Measurements from ENCODE around the gene VSX1.

DNA sequence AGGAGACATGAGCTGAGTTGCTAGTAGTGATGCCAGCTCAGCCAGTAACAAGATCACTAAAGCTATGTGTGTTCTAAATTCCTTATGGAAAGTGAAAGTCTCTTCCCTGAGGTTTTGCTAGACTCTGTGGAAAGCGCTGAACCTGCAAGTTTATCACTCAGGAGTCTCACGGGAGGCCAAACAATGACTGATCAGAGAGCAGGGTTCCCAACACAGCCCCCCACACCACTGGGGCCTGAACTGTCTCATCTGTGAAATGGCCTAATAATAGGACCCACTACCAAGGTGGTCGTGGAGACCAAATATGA is 43.9 kb downstream of the VSX1 start:
- no peak for TF ChIP-seq POLR2A (IDR thresholded peaks at IDR 0.05)
- TF ChIP-seq, protein P1, sequence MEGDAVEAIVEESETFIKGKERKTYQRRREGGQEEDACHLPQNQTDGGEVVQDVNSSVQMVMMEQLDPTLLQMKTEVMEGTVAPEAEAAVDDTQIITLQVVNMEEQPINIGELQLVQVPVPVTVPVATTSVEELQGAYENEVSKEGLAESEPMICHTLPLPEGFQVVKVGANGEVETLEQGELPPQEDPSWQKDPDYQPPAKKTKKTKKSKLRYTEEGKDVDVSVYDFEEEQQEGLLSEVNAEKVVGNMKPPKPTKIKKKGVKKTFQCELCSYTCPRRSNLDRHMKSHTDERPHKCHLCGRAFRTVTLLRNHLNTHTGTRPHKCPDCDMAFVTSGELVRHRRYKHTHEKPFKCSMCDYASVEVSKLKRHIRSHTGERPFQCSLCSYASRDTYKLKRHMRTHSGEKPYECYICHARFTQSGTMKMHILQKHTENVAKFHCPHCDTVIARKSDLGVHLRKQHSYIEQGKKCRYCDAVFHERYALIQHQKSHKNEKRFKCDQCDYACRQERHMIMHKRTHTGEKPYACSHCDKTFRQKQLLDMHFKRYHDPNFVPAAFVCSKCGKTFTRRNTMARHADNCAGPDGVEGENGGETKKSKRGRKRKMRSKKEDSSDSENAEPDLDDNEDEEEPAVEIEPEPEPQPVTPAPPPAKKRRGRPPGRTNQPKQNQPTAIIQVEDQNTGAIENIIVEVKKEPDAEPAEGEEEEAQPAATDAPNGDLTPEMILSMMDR (IDR thresholded peaks at IDR 0.05) = no peak

Measured in ovary (tissue), 3 donors.